Epithelial cell of prostate (primary cell): ENCODE results near the gene NBPF11.
"Not testable (repeated sequence)": the region's sequence is repeated elsewhere in the genome, so short reads cannot be mapped to it uniquely, and the experiment has no call there.

Experiments used
- DNase-seq: peaks from one replicate; pipeline ENCODE4 v3.0.0-alpha.2; 2011; ENCODE audit warnings: low read depth, low spot score
- H3K27ac ChIP-seq: fragments of 450-650 bp; 2 replicates; pipeline ENCODE4 v1.5.1; 2017; ENCODE audit warnings: mild to moderate bottlenecking

The NBPF11 gene

GRCh38 chr1:148151911-148152656, at the start of gene NBPF11:
NBPF11 (minus strand) TSS chr1:148152281; CDS start chr1:148127003, 25,278 bp downstream.
- peak within 1 kb of the TSS; percentile 53 for H3K27ac ChIP-seq
- DNase-seq = not testable (repeated sequence)

- not testable (repeated sequence) for H3K27ac ChIP-seq, DNase-seq
These were observed 45.3 kb upstream of the NBPF11 start for GRCh38 chr1:148197396-148197795.

GRCh38 chr1:148196949-148197348, 44.9 kb upstream of the NBPF11 start:
- H3K27ac ChIP-seq, DNase-seq: not testable (repeated sequence)

GRCh38 chr1:148195115-148195514, 43.0 kb upstream of the NBPF11 start:
- H3K27ac ChIP-seq, DNase-seq: not testable (repeated sequence)

- not testable (repeated sequence) for DNase-seq, H3K27ac ChIP-seq
These were observed 36.7 kb upstream of the NBPF11 start for GRCh38 chr1:148188768-148189167.

- H3K27ac ChIP-seq, DNase-seq: not testable (repeated sequence)
These were observed 26.6 kb upstream of the NBPF11 start for GRCh38 chr1:148178682-148179081.

- not testable (repeated sequence) for H3K27ac ChIP-seq, DNase-seq
These were observed 23.3 kb upstream of the NBPF11 start for GRCh38 chr1:148175414-148175813.

GRCh38 chr1:148171995-148172394, 19.9 kb upstream of the NBPF11 start:
- not testable (repeated sequence) for DNase-seq, H3K27ac ChIP-seq

- H3K27ac ChIP-seq = no peak overlapping the region
- peak; percentile 45 for DNase-seq
These were observed 14.7 kb upstream of the NBPF11 start for GRCh38 chr1:148166558-148167492.

- no peak overlapping the region for H3K27ac ChIP-seq
- no peak for DNase-seq
These were observed 10.3 kb upstream of the NBPF11 start for GRCh38 chr1:148162363-148162762.

GRCh38 chr1:148161053-148161901, 9.2 kb upstream of the NBPF11 start:
- no peak for DNase-seq
- no peak overlapping the region for H3K27ac ChIP-seq

- DNase-seq = no peak
- H3K27ac ChIP-seq = no peak overlapping the region
These were observed 8.4 kb upstream of the NBPF11 start for GRCh38 chr1:148160343-148161052.

- no peak overlapping the region for H3K27ac ChIP-seq
- no peak for DNase-seq
These were observed 7.9 kb upstream of the NBPF11 start for GRCh38 chr1:148160048-148160342.

- no peak overlapping the region for H3K27ac ChIP-seq
- DNase-seq = no peak
These were observed 6.4 kb upstream of the NBPF11 start for GRCh38 chr1:148158341-148159003.

- not testable (repeated sequence) for DNase-seq, H3K27ac ChIP-seq
These were observed 5.7 kb upstream of the NBPF11 start for GRCh38 chr1:148157803-148158202.

GRCh38 chr1:148155494-148156275, 3.6 kb upstream of the NBPF11 start:
- H3K27ac ChIP-seq, DNase-seq: not testable (repeated sequence)

- DNase-seq, H3K27ac ChIP-seq: not testable (repeated sequence)
These were observed 714 bp upstream of the NBPF11 start for GRCh38 chr1:148152795-148153194.

GRCh38 chr1:148151371-148151819, 686 bp downstream of the NBPF11 start:
- DNase-seq = not testable (repeated sequence)
- H3K27ac ChIP-seq = peak overlapping the region; percentile 53
